OCI-LY1 (cell line): ENCODE results near the gene VHLL.

Source experiments
- H2AFZ ChIP-seq: fragments of 200-600 bp; sonication (generic), shearing (Covaris generic); 2 replicates; pipeline ENCODE4 v1.6.0; 2014; ENCODE audit warnings: antibody characterized with exemption, mild to moderate bottlenecking, low read length
- H3F3A ChIP-seq: fragments of 200-600 bp; sonication (generic), shearing (Covaris generic); 2 replicates; pipeline ENCODE4 v1.6.0; 2014; ENCODE audit warnings: mild to moderate bottlenecking, antibody characterized with exemption, low read length, moderate library complexity; ENCODE audit not compliant: insufficient read depth
- H3K27ac ChIP-seq: fragments of 200-600 bp; sonication (generic); 2 replicates; pipeline ENCODE4 v1.5.1; 2014; ENCODE audit warnings: low read length, mixed run types, mild to moderate bottlenecking, low read depth; ENCODE audit not compliant: poor library complexity, severe bottlenecking
- H3K27me3 ChIP-seq: fragments of 200-600 bp; sonication (generic); 2 replicates; pipeline ENCODE4 v1.6.0; 2014; ENCODE audit warnings: antibody characterized with exemption, mild to moderate bottlenecking, low read length, moderate library complexity; ENCODE audit not compliant: insufficient read depth
- H3K36me3 ChIP-seq: fragments of 200-600 bp; sonication (generic); 2 replicates; pipeline ENCODE4 v1.6.1; 2014; ENCODE audit warnings: mild to moderate bottlenecking, antibody characterized with exemption, low read length, moderate library complexity, mixed read lengths; ENCODE audit not compliant: insufficient read depth
- H3K4me1 ChIP-seq: fragments of 200-600 bp; sonication (generic); 2 replicates; pipeline ENCODE4 v1.5.1; 2014; ENCODE audit warnings: mild to moderate bottlenecking, low read length, moderate library complexity; ENCODE audit not compliant: insufficient read depth, severe bottlenecking
- H3K4me2 ChIP-seq: fragments of 200-600 bp; sonication (generic), shearing (Covaris generic); 2 replicates; pipeline ENCODE4 v1.6.1; 2014; ENCODE audit warnings: low read length
- H3K4me3 ChIP-seq: fragments of 200-600 bp; sonication (generic); 2 replicates; pipeline ENCODE4 v1.5.1; 2014; ENCODE audit warnings: low read length, low read depth, mild to moderate bottlenecking, mixed read lengths; ENCODE audit not compliant: poor library complexity, severe bottlenecking
- H3K79me2 ChIP-seq: fragments of 200-600 bp; shearing (Covaris generic); 2 replicates; pipeline ENCODE4 v1.6.1; 2016; ENCODE audit warnings: mixed run types, low read length, mixed read lengths; ENCODE audit not compliant: insufficient read depth
- H3K9ac ChIP-seq: fragments of 200-600 bp; sonication (generic), shearing (Covaris generic); 2 replicates; pipeline ENCODE4 v1.6.1; 2014; ENCODE audit warnings: mild to moderate bottlenecking, low read length, mixed read lengths
- H3K9me2 ChIP-seq: fragments of 200-600 bp; sonication (generic), shearing (Covaris generic); 2 replicates; pipeline ENCODE4 v1.6.1; 2014; ENCODE audit warnings: low read depth, mild to moderate bottlenecking, low read length, mixed read lengths
- H3K9me3 ChIP-seq: fragments of 200-600 bp; shearing (Covaris generic); 2 replicates; pipeline ENCODE4 v1.6.1; 2014; ENCODE audit warnings: low read length, mixed read lengths
- H4K20me1 ChIP-seq: fragments of 200-600 bp; sonication (generic), shearing (Covaris generic); 2 replicates; pipeline ENCODE4 v1.6.0; 2016; ENCODE audit warnings: mild to moderate bottlenecking, low read length; ENCODE audit not compliant: insufficient read depth
- EZH2 ChIP-seq: fragments of 200-600 bp; sonication (generic), shearing (Covaris generic); IDR thresholded peaks from 2 replicates; pipeline ENCODE4 v1.8.0; 2017; ENCODE audit warnings: borderline replicate concordance, mixed run types, mild to moderate bottlenecking, antibody characterized with exemption, low read length, moderate library complexity, mixed read lengths
- TF ChIP-seq, protein P1 (sequence below): fragments of 200-600 bp; sonication (generic), shearing (Covaris generic); IDR thresholded peaks from 2 replicates; pipeline ENCODE4 v1.5.1; 2017; ENCODE audit warnings: mild to moderate bottlenecking, antibody characterized with exemption, low read length, moderate library complexity, mixed read lengths

Gene VHLL

DNA sequence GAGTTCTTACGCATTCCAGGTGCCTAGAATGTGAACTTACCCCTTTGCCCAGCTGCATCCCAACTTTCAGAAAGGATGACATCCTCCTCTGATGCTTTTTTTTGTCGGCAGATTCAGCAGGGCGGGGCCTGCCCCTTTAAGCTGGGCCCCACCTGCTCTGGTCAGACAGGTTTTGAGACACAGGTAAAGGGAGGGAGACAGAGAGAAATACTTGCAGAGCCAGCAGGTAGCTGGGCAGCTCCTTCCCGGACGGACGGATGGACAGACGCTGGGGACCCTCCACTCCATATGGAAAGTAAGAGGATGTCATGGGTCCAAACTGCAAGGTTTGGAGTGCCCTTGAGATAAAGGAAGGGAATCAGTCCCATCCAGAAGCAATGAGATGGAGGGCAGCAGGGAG lies 15.0 kb downstream of the VHLL start, which contains the start of gene TMEM79:
TMEM79 (plus strand) TSS at position 214 of the 400 bp plus-strand sequence. CDS start 902 bp downstream, outside the sequence.
- no peaks in the 10 kb centered on the region for H3K9me3 ChIP-seq
- H2AFZ ChIP-seq = peak within 1 kb of the TSS; percentile 51; the same call in 1 of the 2 replicates
- H3K4me1 ChIP-seq = peaks cover 29% of the 10 kb centered on the region
- H3K27me3 ChIP-seq = no peaks in the 10 kb centered on the region
- H3K4me3 ChIP-seq = peak within 1 kb of the TSS; percentile 95
- no peaks in the 10 kb centered on the region for H3K9me2 ChIP-seq
- no peaks in the 10 kb centered on the region for H4K20me1 ChIP-seq
- H3F3A ChIP-seq = no peaks in the 10 kb centered on the region
- H3K9ac ChIP-seq = peak within 1 kb of the TSS; percentile 98
- peak within 1 kb of the TSS; percentile 53 for H3K27ac ChIP-seq
- peaks cover 15% of the 10 kb centered on the region for H3K36me3 ChIP-seq
- TF ChIP-seq, protein P1, sequence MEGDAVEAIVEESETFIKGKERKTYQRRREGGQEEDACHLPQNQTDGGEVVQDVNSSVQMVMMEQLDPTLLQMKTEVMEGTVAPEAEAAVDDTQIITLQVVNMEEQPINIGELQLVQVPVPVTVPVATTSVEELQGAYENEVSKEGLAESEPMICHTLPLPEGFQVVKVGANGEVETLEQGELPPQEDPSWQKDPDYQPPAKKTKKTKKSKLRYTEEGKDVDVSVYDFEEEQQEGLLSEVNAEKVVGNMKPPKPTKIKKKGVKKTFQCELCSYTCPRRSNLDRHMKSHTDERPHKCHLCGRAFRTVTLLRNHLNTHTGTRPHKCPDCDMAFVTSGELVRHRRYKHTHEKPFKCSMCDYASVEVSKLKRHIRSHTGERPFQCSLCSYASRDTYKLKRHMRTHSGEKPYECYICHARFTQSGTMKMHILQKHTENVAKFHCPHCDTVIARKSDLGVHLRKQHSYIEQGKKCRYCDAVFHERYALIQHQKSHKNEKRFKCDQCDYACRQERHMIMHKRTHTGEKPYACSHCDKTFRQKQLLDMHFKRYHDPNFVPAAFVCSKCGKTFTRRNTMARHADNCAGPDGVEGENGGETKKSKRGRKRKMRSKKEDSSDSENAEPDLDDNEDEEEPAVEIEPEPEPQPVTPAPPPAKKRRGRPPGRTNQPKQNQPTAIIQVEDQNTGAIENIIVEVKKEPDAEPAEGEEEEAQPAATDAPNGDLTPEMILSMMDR = no peak
- no peak for TF ChIP-seq EZH2
- H3K4me2 ChIP-seq = peak within 1 kb of the TSS; percentile 97
- H3K79me2 ChIP-seq = peaks cover 37% of the 10 kb centered on the region

DNA sequence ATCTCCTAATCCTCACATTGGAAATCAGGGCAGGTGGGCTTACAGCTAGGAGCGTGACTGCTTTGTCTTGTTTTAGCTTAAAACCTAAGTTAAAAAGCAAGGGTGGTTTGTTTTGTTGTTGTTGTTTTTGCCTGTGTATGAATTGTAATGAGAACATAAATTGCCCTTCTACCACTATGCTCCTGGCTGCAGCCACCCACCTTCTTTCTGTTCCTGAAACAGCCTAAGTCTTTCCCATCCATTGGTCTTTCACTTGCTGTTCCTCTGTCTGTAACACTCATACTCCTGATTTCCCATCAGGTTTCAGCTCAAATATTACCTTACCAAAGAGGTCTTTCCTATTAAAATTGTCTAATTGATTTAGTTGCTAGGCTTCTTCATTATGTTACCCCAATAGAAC lies 15.6 kb downstream of the VHLL start:
- Histone ChIP-seq H3K36me3 (peaks cover 21% of the 10 kb centered on the region), H3K9ac (peak overlapping the region; percentile 98), H3K4me3 (peak overlapping the region; percentile 95), H3K27ac (peak overlapping the region; percentile 53), H3K27me3 (no peaks in the 10 kb centered on the region), H3K4me2 (peak overlapping the region; percentile 97), H3K4me1 (peaks cover 29% of the 10 kb centered on the region), H3K9me2 (no peaks in the 10 kb centered on the region), H3K79me2 (peaks cover 37% of the 10 kb centered on the region), H2AFZ (no peak overlapping the region), H3K9me3 (no peaks in the 10 kb centered on the region), H3F3A (no peaks in the 10 kb centered on the region), H4K20me1 (no peaks in the 10 kb centered on the region)
- no peak for TF ChIP-seq EZH2
- TF ChIP-seq, protein P1 = no peak

DNA sequence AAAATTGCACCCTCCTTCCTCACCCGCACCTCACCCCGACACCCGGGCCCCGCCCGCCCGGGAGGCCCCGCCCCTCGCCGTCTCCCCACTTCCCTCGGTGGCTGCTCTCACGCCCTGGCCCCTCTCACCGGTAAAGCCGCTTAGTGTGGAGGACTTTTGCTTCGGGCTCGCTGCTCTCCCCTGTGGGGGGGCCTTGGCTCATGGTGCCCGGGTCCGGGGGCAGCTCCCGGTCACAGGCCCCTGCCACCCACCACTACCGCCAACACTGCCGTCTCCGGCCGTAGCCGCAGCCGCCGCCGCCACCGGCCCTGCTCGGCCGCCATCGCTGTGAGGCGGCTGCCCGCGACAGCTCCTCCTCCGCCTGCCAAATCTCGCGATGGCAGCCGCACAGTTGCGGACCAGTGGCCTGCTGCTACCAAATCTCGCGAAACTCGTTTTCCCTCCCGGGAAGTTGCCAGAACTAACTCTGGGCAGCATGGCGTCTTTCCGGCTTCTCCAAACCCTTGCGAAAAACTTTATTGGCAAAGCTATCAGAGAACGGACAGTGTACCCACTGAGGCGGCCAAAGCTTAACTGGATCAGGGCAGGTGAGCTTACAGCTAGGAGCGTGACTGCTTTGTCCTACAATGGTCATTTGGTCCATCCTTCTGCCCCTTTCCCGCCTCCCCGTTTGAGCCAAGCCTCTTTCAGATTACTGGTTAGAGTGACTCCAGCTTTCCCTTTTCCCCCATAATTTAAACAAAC lies 16.5 kb downstream of the VHLL start, which contains the start of gene SMG5:
SMG5 (minus strand) TSS at position 347 of the 744 bp plus-strand sequence; CDS start at position 202, 145 bp downstream.
- H3K4me3 ChIP-seq = peak within 1 kb of the TSS; percentile 95
- TF ChIP-seq, protein P1 = no peak
- no peak for TF ChIP-seq EZH2
- peaks cover 29% of the 10 kb centered on the region for H3K4me1 ChIP-seq
- H3K79me2 ChIP-seq = peaks cover 37% of the 10 kb centered on the region
- peak within 1 kb of the TSS; percentile 98 for H3K9ac ChIP-seq
- no peaks in the 10 kb centered on the region for H3K9me3 ChIP-seq
- H3K4me2 ChIP-seq = peak within 1 kb of the TSS; percentile 97
- peak within 1 kb of the TSS; percentile 79 for H3K27ac ChIP-seq
- no peaks in the 10 kb centered on the region for H4K20me1 ChIP-seq
- H3K36me3 ChIP-seq = peaks cover 29% of the 10 kb centered on the region
- H2AFZ ChIP-seq = peak within 1 kb of the TSS; percentile 51; the same call in 1 of the 2 replicates
- no peaks in the 10 kb centered on the region for H3F3A ChIP-seq
- H3K27me3 ChIP-seq = no peaks in the 10 kb centered on the region
- no peaks in the 10 kb centered on the region for H3K9me2 ChIP-seq
